IMR-90 (cell line): ENCODE results near the gene PNKP.

Source experiments
- CEBPB ChIP-seq: IDR thresholded peaks from 2 replicates; pipeline ENCODE4 v1.6.1; 2012; ENCODE audit warnings: low read depth, low read length, improper control_type of control experiment
- CHD1 ChIP-seq: IDR thresholded peaks from 2 replicates; pipeline ENCODE4 v1.6.1; 2012; ENCODE audit warnings: low read depth, low read length, improper control_type of control experiment
- CTCF ChIP-seq: conservative IDR thresholded peaks from 2 replicates; pipeline ENCODE4 v1.5.1; 2012; ENCODE audit warnings: mild to moderate bottlenecking, low read depth, low read length, improper control_type of control experiment
- ELK1 ChIP-seq: fragments of 150-350 bp; IDR thresholded peaks from 2 replicates; pipeline ENCODE4 v1.6.1; 2016; ENCODE audit warnings: low read depth, mild to moderate bottlenecking, low read length, moderate library complexity, borderline replicate concordance
- MAFK ChIP-seq: IDR thresholded peaks from 2 replicates; pipeline ENCODE4 v1.6.1; 2012; ENCODE audit warnings: low read depth, low read length, improper control_type of control experiment
- MXI1 ChIP-seq: IDR thresholded peaks from 2 replicates; pipeline ENCODE4 v1.6.1; 2012; ENCODE audit warnings: low read depth, mild to moderate bottlenecking, low read length, moderate library complexity, borderline replicate concordance
- NFE2L2 ChIP-seq: fragments of 150-350 bp; IDR thresholded peaks from 2 replicates; pipeline ENCODE4 v1.6.1; 2016; ENCODE audit warnings: low read depth, mild to moderate bottlenecking, low read length
- POLR2A ChIP-seq: IDR thresholded peaks from 2 replicates; pipeline ENCODE4 v1.6.1; 2012; ENCODE audit warnings: mild to moderate bottlenecking, low read depth, low read length
- RAD21 ChIP-seq: IDR thresholded peaks from 2 replicates; pipeline ENCODE4 v1.6.1; 2012; ENCODE audit warnings: low read length, improper control_type of control experiment
- RCOR1 ChIP-seq: IDR thresholded peaks from 2 replicates; pipeline ENCODE4 v1.6.1; 2012; ENCODE audit warnings: mild to moderate bottlenecking, low read length, improper control_type of control experiment; ENCODE audit not compliant: insufficient replicate concordance
- RFX5 ChIP-seq: IDR thresholded peaks from 2 replicates; pipeline ENCODE4 v1.8.0; 2012; ENCODE audit warnings: low read depth, mild to moderate bottlenecking, low read length, moderate library complexity
- SMC3 ChIP-seq: fragments of 150-350 bp; IDR thresholded peaks from 2 replicates; pipeline ENCODE4 v1.6.1; 2016; ENCODE audit warnings: low read depth, mild to moderate bottlenecking, antibody characterized with exemption, low read length, moderate library complexity
- USF2 ChIP-seq: fragments of 150-350 bp; IDR thresholded peaks from 2 replicates; pipeline ENCODE4 v1.6.1; 2017; ENCODE audit warnings: mild to moderate bottlenecking, antibody characterized with exemption, low read length, low read depth

DNA sequence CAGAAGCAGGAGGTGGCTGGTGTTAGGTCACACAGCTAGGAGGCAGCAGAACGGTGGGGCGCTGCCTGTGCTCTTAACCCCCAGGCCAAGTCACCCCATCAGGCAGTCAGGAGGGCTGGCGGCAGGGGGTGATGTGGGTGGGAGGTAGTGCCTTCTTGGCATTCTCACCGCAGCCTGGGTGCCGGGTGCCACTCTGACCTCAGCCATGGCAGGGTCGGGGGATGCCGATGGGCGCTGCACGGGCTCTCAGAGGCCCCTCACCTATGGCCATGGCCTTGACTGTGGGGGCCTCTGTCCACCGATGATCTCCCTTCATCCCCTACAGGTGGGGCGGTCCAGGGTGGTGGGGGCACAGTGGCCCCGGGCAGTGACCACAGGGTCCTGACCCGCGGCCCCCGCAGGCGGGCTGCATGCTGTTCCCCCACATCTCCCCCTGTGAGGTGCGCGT lies 10.8 kb downstream of the PNKP start:
- TF ChIP-seq CTCF (no peak), CEBPB (no peak), RAD21 (no peak), POLR2A (no peak), RCOR1 (no peak), RFX5 (no peak), ELK1 (no peak), MXI1 (no peak), MAFK (no peak), USF2 (no peak), NFE2L2 (no peak), SMC3 (no peak), CHD1 (no peak)
